HepG2 (cell line): ENCODE results near the gene PAPOLA. TPM values are rescaled to one million over a fixed set of nuclear protein-coding genes. Genes with fewer than 3 reads are reported as not detected.

Experiments used
- ARID5B ChIP-seq: IDR thresholded peaks from 2 replicates; pipeline ENCODE4 v1.4.0; 2020; ENCODE audit warnings: mild to moderate bottlenecking, missing genetic modification reagents
- ATF2 ChIP-seq: sonication (generic); formaldehyde crosslinking; IDR thresholded peaks from 2 replicates; pipeline ENCODE4 v1.4.0; 2020; ENCODE audit warnings: missing genetic modification reagents
- BCL6 ChIP-seq: IDR thresholded peaks from 2 replicates; pipeline ENCODE4 v1.6.1; 2016; ENCODE audit warnings: missing genetic modification reagents, missing compliant biosample characterization
- FOXA3 ChIP-seq: IDR thresholded peaks from 2 replicates; pipeline ENCODE4 v1.6.1; 2016; ENCODE audit warnings: missing genetic modification reagents, missing compliant biosample characterization
- GATAD2A ChIP-seq: IDR thresholded peaks from 2 replicates; pipeline ENCODE4 v1.6.1; 2016
- HOMEZ ChIP-seq: IDR thresholded peaks from 2 replicates; pipeline ENCODE4 v1.6.1; 2016; ENCODE audit warnings: low read depth
- JUNB ChIP-seq: sonication (generic); formaldehyde crosslinking; IDR thresholded peaks from 2 replicates; pipeline ENCODE4 v1.8.0; 2022; ENCODE audit warnings: missing genetic modification reagents, mild to moderate bottlenecking, borderline replicate concordance
- RCOR2 ChIP-seq: IDR thresholded peaks from 2 replicates; pipeline ENCODE4 v1.6.1; 2016; ENCODE audit warnings: missing biosample characterization, missing genetic modification reagents
- RNF219 ChIP-seq: sonication (generic); formaldehyde crosslinking; IDR thresholded peaks from 2 replicates; pipeline ENCODE4 v1.5.0; 2020; ENCODE audit warnings: mild to moderate bottlenecking, missing genetic modification reagents
- SALL1 ChIP-seq: sonication (generic); formaldehyde crosslinking; IDR thresholded peaks from 2 replicates; pipeline ENCODE4 v1.8.0; 2022; ENCODE audit warnings: mild to moderate bottlenecking, missing genetic modification reagents
- SP1 ChIP-seq, 2 experiments: fragments of 450-650 bp in 1 of 2; sonication (generic) in 1 of 2; formaldehyde crosslinking in 1 of 2; IDR thresholded peaks; 2 replicates each; pipeline versions ENCODE4 v1.4.0 to v1.6.1; 2016 to 2020; ENCODE audit warnings: missing genetic modification reagents in 1 of 2
- U2AF1 ChIP-seq: fragments of 200-400 bp; formaldehyde crosslinking; optimal IDR thresholded peaks from 2 replicates; pipeline ENCODE3; 2017; ENCODE audit warnings: mild to moderate bottlenecking, low read depth, low read length
- ZMYM4 ChIP-seq: sonication (generic); formaldehyde crosslinking; IDR thresholded peaks from 2 replicates; pipeline ENCODE4 v1.8.1; 2023; ENCODE audit warnings: mild to moderate bottlenecking, missing genetic modification reagents
- ZNF12 ChIP-seq: sonication (generic); formaldehyde crosslinking; IDR thresholded peaks from 2 replicates; pipeline ENCODE4 v1.5.0; 2020; ENCODE audit warnings: missing genetic modification reagents
- ZNF280D ChIP-seq: sonication (generic); formaldehyde crosslinking; IDR thresholded peaks from 2 replicates; pipeline ENCODE4 v1.5.1; 2020; ENCODE audit warnings: mild to moderate bottlenecking, missing genetic modification reagents
- ZNF644 ChIP-seq: IDR thresholded peaks from 2 replicates; pipeline ENCODE4 v1.6.1; 2016; ENCODE audit warnings: low read depth
- ZNF691 ChIP-seq: sonication (generic); formaldehyde crosslinking; IDR thresholded peaks from 2 replicates; pipeline ENCODE4 v1.4.0; 2020; ENCODE audit warnings: missing genetic modification reagents, low read depth, mild to moderate bottlenecking, borderline replicate concordance
- polyA plus RNA-seq, 8 experiments: library from polyadenylated mRNA; depleted of rRNA in 3 of 8; stranded (reverse) in 7 of 8; unstranded in 1 of 8; fragments of >200 nt; fragmentation: Illumina TruSeq in 4 of 8; extraction: Trizol in 4 of 8; gene quantifications; 2 replicates each; pipeline versions ENCODE4 v1.2.1 to v1.2.3, GENCODE V29; 2011 to 2016; ENCODE audit warnings: low read depth in 4 of 8, missing spikeins in 1 of 8, mixed read lengths in 1 of 8; ENCODE audit not compliant: insufficient read depth in 1 of 8
- total RNA-seq, 5 experiments: library from RNA; depleted of rRNA; stranded (reverse); fragments of >200 nt; fragmentation: Illumina TruSeq; extraction: Trizol; gene quantifications; 2 replicates each; pipeline ENCODE4 v1.2.3, GENCODE V29; 2016; ENCODE audit warnings: low read depth in 1 of 5

Gene PAPOLA
- total and polyA plus RNA-seq, 2 of the 13 experiments (the other 11 are each of a cell fraction or from before 2014, with no cell fraction given), result 103 to 151 TPM

- peak; percentile 70; the same call in 1 of the 2 replicates for TF ChIP-seq HOMEZ (CRISPR knock-in tag)
- peak; percentile 72 for TF ChIP-seq FOXA3 (CRISPR knock-in tag)
- peak; percentile 86 for TF ChIP-seq RCOR2 (CRISPR knock-in tag)
- peak; percentile 70 for TF ChIP-seq ARID5B (CRISPR knock-in tag)
- TF ChIP-seq RNF219 (CRISPR knock-in tag), result no peak
- peak; percentile 65; the same call in 1 of the 2 replicates for TF ChIP-seq ZNF280D (CRISPR knock-in tag)
- no peak for TF ChIP-seq U2AF1
- TF ChIP-seq SALL1 (CRISPR knock-in tag), result peak; percentile 55; the same call in 1 of the 2 replicates
- 0 out of 2 replicates have a peak, but pooled peaks have one; percentile 14 for TF ChIP-seq BCL6 (CRISPR knock-in tag)
- peak; percentile 29; the same call in 1 of the 2 replicates for TF ChIP-seq ZNF691 (CRISPR knock-in tag)
- TF ChIP-seq JUNB (CRISPR knock-in tag), result no peak
- TF ChIP-seq ZNF12, result peak; percentile 52; the same call in 1 of the 2 replicates
- TF ChIP-seq ATF2 (CRISPR knock-in tag), result 0 out of 2 replicates have a peak, but pooled peaks have one; percentile 44
- 0 out of 2 replicates have a peak, but pooled peaks have one; percentile 33 for TF ChIP-seq ZNF644 (CRISPR knock-in tag)
- 0 out of 2 replicates have a peak, but pooled peaks have one; percentile 20 for TF ChIP-seq GATAD2A (CRISPR knock-in tag)
- TF ChIP-seq ZMYM4 (CRISPR knock-in tag), result peak; percentile 81
- no peak for TF ChIP-seq SP1 (IDR thresholded peaks at IDR 0.05)
- peak; percentile 44; the same call in 1 of the 2 replicates for TF ChIP-seq SP1 (CRISPR knock-in tag; IDR thresholded peaks at IDR 0.05)
Measured at GRCh38 chr14:96508900-96509299, 6.7 kb downstream of the PAPOLA start (continued).
